Lung (tissue), 12 donors: ENCODE data around the gene CDH13. TPM values are rescaled to one million over a fixed set of nuclear protein-coding genes. Genes with fewer than 3 reads are reported as not detected.

ENCODE experiments used
- ATAC-seq: fragments of 200-7000 bp; cut with Tn5 transposase; one replicate; pipeline ENCODE4 v1.9.1; 2020; ENCODE audit warnings: moderate number of reproducible peaks; ENCODE audit not compliant: insufficient read depth, low FRiP score
- DNase-seq, 3 donors: peaks; one replicate each; pipeline ENCODE4 v3.0.0-alpha.2; 2013 to 2017
- H3K27ac ChIP-seq, 2 donors: one replicate each; pipeline ENCODE4 v1.5.1; 2013; ENCODE audit warnings: mild to moderate bottlenecking in 2 of 2, moderate library complexity in 2 of 2, control low read depth in 1 of 2, inconsistent platforms in 1 of 2, low read depth in 1 of 2, low read length in 1 of 2
- H3K27me3 ChIP-seq, 3 donors: one replicate each; pipeline ENCODE4 v1.5.1; 2013; ENCODE audit warnings: low read length in 2 of 3; ENCODE audit not compliant: control insufficient read depth in 3 of 3, insufficient read depth in 3 of 3
- H3K36me3 ChIP-seq, 4 donors: one replicate each; pipeline ENCODE4 v1.5.1; 2013; ENCODE audit warnings: low read length in 4 of 4, mild to moderate bottlenecking in 1 of 4, moderate library complexity in 1 of 4; ENCODE audit not compliant: control insufficient read depth in 4 of 4, insufficient read depth in 4 of 4
- H3K4me1 ChIP-seq, 5 donors: one replicate each; pipeline ENCODE4 v1.5.1; 2013; ENCODE audit warnings: low read length in 5 of 5, mild to moderate bottlenecking in 2 of 5, moderate library complexity in 1 of 5; ENCODE audit not compliant: control insufficient read depth in 5 of 5, insufficient read depth in 5 of 5
- H3K4me3 ChIP-seq: one replicate; pipeline ENCODE4 v1.5.1; 2013; ENCODE audit warnings: mild to moderate bottlenecking, control low read depth, moderate library complexity
- H3K9ac ChIP-seq, 2 donors: one replicate each; pipeline ENCODE4 v1.5.1; 2013; ENCODE audit warnings: low read length in 2 of 2, control low read depth in 1 of 2; ENCODE audit not compliant: insufficient read depth in 1 of 2
- H3K9me3 ChIP-seq, 4 donors: one replicate each; pipeline ENCODE4 v1.5.1; 2013; ENCODE audit warnings: low read length in 3 of 4, mild to moderate bottlenecking in 1 of 4, moderate library complexity in 1 of 4; ENCODE audit not compliant: control insufficient read depth in 4 of 4, insufficient read depth in 3 of 4
- WGBS, 2 donors: extraction: QIAGEN DNeasy Blood & Tissue Kit; methylation state at CpG; one replicate each; pipeline ENCODE4 v1.1.7; 2013; 5-methylcytosine and 5-hydroxymethylcytosine counted together
- polyA plus RNA-seq, 2 donors: library from polyadenylated mRNA; stranded (reverse); fragments of 200-250 nt; gene quantifications; one replicate each; pipeline ENCODE4 v1.2.1, GENCODE V29; 2013
- total RNA-seq, 2 donors: library from RNA; depleted of rRNA in 1 of 2; stranded (reverse); fragments of >200 nt in 1 of 2; gene quantifications; one replicate each; pipeline ENCODE4 v1.2.1, GENCODE V29; 2014 to 2021
- TF ChIP-seq, protein P1 (sequence below): IDR thresholded peaks from 2 replicates; pipeline ENCODE4 v1.5.1; 2012; ENCODE audit warnings: mild to moderate bottlenecking; ENCODE audit errors: control extremely low read depth, extremely low read depth
- donor health status: control.
- donor health status: control.
- donor health status: Bipolar disorder and iron deficiency.
- donor health status: healthy.
- donor health status: DM: yes; HTN: yes; CAD: no.

CDH13 gene
- total and polyA plus RNA-seq, 4 donors: 2.1 to 12.3 (median 7.3) TPM

DNA sequence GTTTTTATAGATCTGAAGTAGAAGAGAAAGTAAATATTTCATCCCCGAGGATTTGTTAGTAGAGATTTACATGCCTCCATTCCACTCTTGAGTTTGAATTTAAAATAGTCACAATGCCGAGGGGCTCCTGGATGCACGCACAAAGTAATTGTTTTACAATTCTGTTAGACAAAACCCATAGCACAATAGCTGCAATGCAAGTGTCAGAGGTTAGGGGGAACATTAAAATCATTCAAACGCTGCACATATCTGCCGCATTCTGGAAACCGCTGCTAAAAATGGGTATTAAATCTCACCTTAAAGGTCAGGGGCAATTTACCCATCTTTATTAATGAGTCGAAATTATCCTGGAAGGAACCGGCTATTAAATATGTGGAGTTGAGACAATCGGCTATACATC lies 652.5 kb downstream of the CDH13 start:
- no peak overlapping the region for H3K9ac ChIP-seq
- no peak for DNase-seq
- H3K27ac ChIP-seq: no peak overlapping the region
- no peak for ATAC-seq
- H3K9me3 ChIP-seq: no peaks in the 10 kb centered on the region
- 90 to 92% methylated on average over 9 of the region's 9 CpGs for WGBS, 2 donors
- H3K4me3 ChIP-seq: no peak overlapping the region
- no peaks in the 10 kb centered on the region for H3K36me3 ChIP-seq
- peaks cover 0 to 6% (median 0%) of the 10 kb centered on the region in 5 donors for H3K4me1 ChIP-seq
- no peaks in the 10 kb centered on the region for H3K27me3 ChIP-seq
- TF ChIP-seq, protein P1, sequence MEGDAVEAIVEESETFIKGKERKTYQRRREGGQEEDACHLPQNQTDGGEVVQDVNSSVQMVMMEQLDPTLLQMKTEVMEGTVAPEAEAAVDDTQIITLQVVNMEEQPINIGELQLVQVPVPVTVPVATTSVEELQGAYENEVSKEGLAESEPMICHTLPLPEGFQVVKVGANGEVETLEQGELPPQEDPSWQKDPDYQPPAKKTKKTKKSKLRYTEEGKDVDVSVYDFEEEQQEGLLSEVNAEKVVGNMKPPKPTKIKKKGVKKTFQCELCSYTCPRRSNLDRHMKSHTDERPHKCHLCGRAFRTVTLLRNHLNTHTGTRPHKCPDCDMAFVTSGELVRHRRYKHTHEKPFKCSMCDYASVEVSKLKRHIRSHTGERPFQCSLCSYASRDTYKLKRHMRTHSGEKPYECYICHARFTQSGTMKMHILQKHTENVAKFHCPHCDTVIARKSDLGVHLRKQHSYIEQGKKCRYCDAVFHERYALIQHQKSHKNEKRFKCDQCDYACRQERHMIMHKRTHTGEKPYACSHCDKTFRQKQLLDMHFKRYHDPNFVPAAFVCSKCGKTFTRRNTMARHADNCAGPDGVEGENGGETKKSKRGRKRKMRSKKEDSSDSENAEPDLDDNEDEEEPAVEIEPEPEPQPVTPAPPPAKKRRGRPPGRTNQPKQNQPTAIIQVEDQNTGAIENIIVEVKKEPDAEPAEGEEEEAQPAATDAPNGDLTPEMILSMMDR: no peak

DNA sequence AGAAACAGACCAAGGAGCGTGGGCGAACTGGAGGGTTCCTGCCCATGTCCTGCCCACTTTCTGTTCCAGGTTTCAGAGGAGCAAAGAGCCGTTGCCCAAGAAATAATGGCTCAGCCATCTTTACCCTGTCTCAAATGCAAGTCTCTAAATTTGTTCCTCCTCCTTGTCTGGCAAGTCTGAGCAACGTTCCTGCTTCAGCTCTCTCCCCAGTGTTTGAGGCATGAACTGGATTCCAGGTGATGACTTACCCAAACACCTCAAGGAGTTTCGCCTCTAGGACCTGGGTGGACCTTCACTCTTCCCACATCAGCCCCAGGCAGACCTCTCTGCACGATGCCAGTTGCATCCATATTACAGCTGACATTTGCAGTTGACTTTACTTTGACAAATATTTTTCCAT lies 659.2 kb downstream of the CDH13 start:
- DNase-seq: no peak
- no peak overlapping the region for H3K9ac ChIP-seq
- H3K36me3 ChIP-seq: peaks cover 0 to 5% (median 0%) of the 10 kb centered on the region in 4 donors
- no peaks in the 10 kb centered on the region for H3K4me1 ChIP-seq
- TF ChIP-seq, protein P1: no peak
- H3K4me3 ChIP-seq: no peak overlapping the region
- H3K27ac ChIP-seq: no peak overlapping the region
- no peaks in the 10 kb centered on the region for H3K27me3 ChIP-seq
- no peak for ATAC-seq
- no peaks in the 10 kb centered on the region for H3K9me3 ChIP-seq
- 86 to 88% methylated on average over 6 of the region's 6 CpGs for WGBS, 2 donors

GRCh38 chr16:83296505-83296904 lies 669.7 kb downstream of the CDH13 start:
- no peak overlapping the region for H3K4me3 ChIP-seq
- DNase-seq (no peak), ATAC-seq (no peak)
- TF ChIP-seq, protein P1: no peak
- H3K27me3 ChIP-seq: no peaks in the 10 kb centered on the region
- H3K27ac ChIP-seq: no peak overlapping the region
- H3K36me3 ChIP-seq: no peaks in the 10 kb centered on the region
- no peaks in the 10 kb centered on the region for H3K4me1 ChIP-seq
- no peak overlapping the region for H3K9ac ChIP-seq
- 60 to 76% methylated on average over 2 of the region's 2 CpGs for WGBS, 2 donors
- peaks cover 0 to 3% (median under 1%) of the 10 kb centered on the region in 4 donors for H3K9me3 ChIP-seq

- Histone ChIP-seq H3K9ac (no peak overlapping the region), H3K27me3 (no peaks in the 10 kb centered on the region), H3K27ac (no peak overlapping the region), H3K9me3 (peaks cover 0 to 3% (median under 1%) of the 10 kb centered on the region in 4 donors), H3K4me3 (no peak overlapping the region), H3K36me3 (no peaks in the 10 kb centered on the region), H3K4me1 (no peaks in the 10 kb centered on the region)
- ATAC-seq (no peak), DNase-seq (no peak)
- TF ChIP-seq, protein P1: no peak
Measured at GRCh38 chr16:83298541-83298940, 671.8 kb downstream of the CDH13 start.
